DND-41 (cell line): ENCODE results near the gene PDIA2.

ENCODE experiments used
- ATAC-seq: fragments of 200-7000 bp; cut with Tn5 transposase; 3 replicates; pipeline ENCODE4 v1.9.1; 2021; ENCODE audit warnings: low read depth; ENCODE audit not compliant: insufficient read depth
- DNase-seq: peaks from one replicate; pipeline ENCODE4 v3.0.0-alpha.2; 2020
- H2AFZ ChIP-seq: 2 replicates; pipeline ENCODE4 v1.6.0; 2012; ENCODE audit warnings: low read depth, low read length
- H3K27ac ChIP-seq: 2 replicates; pipeline ENCODE4 v1.5.1; 2012; ENCODE audit warnings: low read length, inconsistent platforms
- H3K27me3 ChIP-seq: fragments of 200-600 bp; sonication (generic); 2 replicates; pipeline ENCODE4 v1.6.0; 2012; ENCODE audit warnings: low read length, mild to moderate bottlenecking, inconsistent platforms; ENCODE audit not compliant: insufficient read depth, poor library complexity
- H3K36me3 ChIP-seq: 2 replicates; pipeline ENCODE4 v1.5.1; 2012; ENCODE audit warnings: low read length, inconsistent platforms; ENCODE audit not compliant: insufficient read depth
- H3K4me1 ChIP-seq: 2 replicates; pipeline ENCODE4 v1.5.1; 2012; ENCODE audit warnings: mild to moderate bottlenecking, low read length; ENCODE audit not compliant: insufficient read depth
- H3K4me2 ChIP-seq: 2 replicates; pipeline ENCODE4 v1.6.0; 2012; ENCODE audit warnings: mild to moderate bottlenecking, moderate library complexity, low read length, inconsistent platforms; ENCODE audit not compliant: insufficient read depth
- H3K4me3 ChIP-seq, 2 experiments: fragments of 200-600 bp in 1 of 2; shearing (Covaris generic) in 1 of 2; 2 replicates each; pipeline ENCODE4 v1.5.1; 2012 to 2016; ENCODE audit warnings: inconsistent platforms in 2 of 2, low read length in 2 of 2, mild to moderate bottlenecking in 2 of 2, low read depth in 1 of 2, moderate library complexity in 1 of 2
- H3K79me2 ChIP-seq: 2 replicates; pipeline ENCODE4 v1.6.0; 2012; ENCODE audit warnings: low read length, inconsistent platforms; ENCODE audit not compliant: insufficient read depth
- H3K9ac ChIP-seq: 2 replicates; pipeline ENCODE4 v1.6.0; 2012; ENCODE audit warnings: low read depth, mild to moderate bottlenecking, inconsistent platforms, low read length, moderate library complexity
- H3K9me3 ChIP-seq: 2 replicates; pipeline ENCODE4 v1.5.1; 2012; ENCODE audit warnings: low read length, moderate library complexity, mild to moderate bottlenecking, inconsistent platforms; ENCODE audit not compliant: insufficient read depth, severe bottlenecking
- H4K20me1 ChIP-seq: 2 replicates; pipeline ENCODE4 v1.6.0; 2012; ENCODE audit warnings: low read length; ENCODE audit not compliant: insufficient read depth
- CTCF ChIP-seq: IDR thresholded peaks from 2 replicates; pipeline ENCODE4 v1.5.1; 2012; ENCODE audit warnings: borderline replicate concordance, low read length, moderate library complexity, mild to moderate bottlenecking; ENCODE audit not compliant: poor library complexity, severe bottlenecking; ENCODE audit errors: extremely low read depth
- EZH2 ChIP-seq: IDR thresholded peaks from 3 replicates; pipeline ENCODE4 v1.6.1; 2012; ENCODE audit warnings: borderline replicate concordance, low read depth, mild to moderate bottlenecking, moderate library complexity, low read length, inconsistent platforms; ENCODE audit not compliant: severe bottlenecking

PDIA2 gene

DNA sequence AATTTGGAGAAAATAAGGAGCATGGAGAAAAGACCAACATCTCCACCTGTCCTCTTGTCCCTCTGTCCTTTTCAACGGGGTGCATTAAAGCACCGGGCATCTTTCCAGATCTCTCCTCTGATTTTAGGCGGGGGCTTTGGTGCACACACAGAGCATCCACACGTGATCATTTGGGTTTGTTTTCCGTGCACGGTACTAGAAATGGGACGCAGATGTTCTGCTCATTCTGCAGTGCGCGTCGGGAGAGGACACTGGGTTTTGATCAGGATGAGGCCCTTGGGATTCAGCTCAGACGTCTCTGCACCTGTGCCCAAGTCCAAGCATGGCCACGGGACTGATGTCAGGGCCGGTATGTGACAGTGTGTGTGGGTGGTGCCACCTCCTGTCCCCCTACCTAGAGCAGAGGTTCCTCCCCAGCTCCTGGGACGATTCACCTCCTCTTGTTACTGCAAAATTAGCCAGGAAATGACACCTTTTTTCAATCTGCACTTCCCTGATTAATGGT, 31.9 kb downstream of the PDIA2 start:
- Histone ChIP-seq H3K9me3 (no peaks in the 10 kb centered on the region), H4K20me1 (peaks cover 65% of the 10 kb centered on the region), H3K27ac (no peak overlapping the region), H3K4me1 (no peaks in the 10 kb centered on the region), H3K4me3 (no peak overlapping the region), H3K27me3 (no peaks in the 10 kb centered on the region), H3K79me2 (peaks cover 59% of the 10 kb centered on the region), H3K9ac (no peak overlapping the region), H3K4me2 (no peak overlapping the region), H2AFZ (no peak overlapping the region), H3K36me3 (peaks cover 67% of the 10 kb centered on the region)
- no peak for DNase-seq
- ATAC-seq: no peak
- TF ChIP-seq CTCF: no peak

DNA sequence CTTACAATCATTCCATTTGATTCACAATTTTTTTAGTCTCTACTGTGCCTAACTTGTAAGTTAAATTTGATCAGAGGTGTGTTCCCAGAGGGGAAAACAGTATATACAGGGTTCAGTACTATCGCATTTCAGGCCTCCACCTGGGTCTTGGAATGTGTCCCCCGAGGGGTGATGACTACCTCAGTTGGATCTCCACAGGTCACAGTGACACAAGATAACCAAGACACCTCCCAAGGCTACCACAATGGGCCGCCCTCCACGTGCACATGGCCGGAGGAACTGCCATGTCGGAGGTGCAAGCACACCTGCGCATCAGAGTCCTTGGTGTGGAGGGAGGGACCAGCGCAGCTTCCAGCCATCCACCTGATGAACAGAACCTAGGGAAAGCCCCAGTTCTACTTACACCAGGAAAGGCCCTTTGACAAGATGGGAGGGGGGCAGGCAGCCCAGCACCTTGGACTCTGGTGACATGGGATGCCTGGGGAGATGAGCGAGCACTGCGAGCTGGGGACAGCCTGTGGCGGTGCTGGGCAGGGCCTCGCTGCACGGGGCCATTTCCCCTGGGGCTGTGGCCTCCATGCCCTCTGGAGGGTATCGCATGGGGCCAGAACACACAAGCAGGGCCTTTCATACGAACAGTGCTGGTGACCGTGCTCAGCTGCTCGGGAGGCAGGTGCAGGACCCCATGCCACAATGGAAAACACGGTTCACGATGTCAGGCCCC, 33.9 kb downstream of the PDIA2 start:
- Histone ChIP-seq H3K27me3 (no peaks in the 10 kb centered on the region), H3K4me1 (no peaks in the 10 kb centered on the region), H3K79me2 (peaks cover 72% of the 10 kb centered on the region), H3K9ac (no peak overlapping the region), H3K4me2 (no peak overlapping the region), H4K20me1 (peaks cover 77% of the 10 kb centered on the region), H3K9me3 (no peaks in the 10 kb centered on the region), H3K36me3 (peaks cover 59% of the 10 kb centered on the region), H3K27ac (no peak overlapping the region), H3K4me3 (no peak overlapping the region), H2AFZ (no peak overlapping the region)
- no peak for ATAC-seq
- no peak for DNase-seq
- TF ChIP-seq EZH2 (no peak), CTCF (no peak)

DNA sequence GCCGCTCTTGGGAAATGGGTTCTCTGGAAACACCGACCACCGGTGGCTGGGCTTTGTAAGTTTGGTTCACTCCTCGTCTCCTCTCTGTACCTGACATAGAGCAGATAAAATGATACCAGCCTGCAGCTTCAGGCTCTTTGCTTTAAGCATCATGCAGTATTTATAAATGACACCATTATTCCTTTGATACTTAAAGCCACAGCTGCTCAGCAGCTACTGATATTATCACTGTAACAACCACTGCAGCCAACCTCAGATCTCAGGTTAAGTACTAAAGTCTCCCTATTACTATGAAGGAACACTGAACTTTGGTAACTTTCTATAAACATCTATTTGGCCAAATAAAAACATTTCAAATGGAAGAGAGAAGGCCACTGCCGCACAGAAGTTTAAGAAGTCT, 34.6 kb downstream of the PDIA2 start:
- no peak overlapping the region for H3K4me2 ChIP-seq

More for the DNA sequence above, 34.6 kb downstream of the PDIA2 start:
- no peak overlapping the region for H3K9ac ChIP-seq
- ATAC-seq (no peak), DNase-seq (no peak)
- no peaks in the 10 kb centered on the region for H3K9me3 ChIP-seq
- no peaks in the 10 kb centered on the region for H3K4me1 ChIP-seq
- TF ChIP-seq CTCF (no peak), EZH2 (no peak)
- no peaks in the 10 kb centered on the region for H3K27me3 ChIP-seq
- no peak overlapping the region for H3K27ac ChIP-seq
- peaks cover 57% of the 10 kb centered on the region for H3K36me3 ChIP-seq
- H4K20me1 ChIP-seq: peaks cover 83% of the 10 kb centered on the region
- no peak overlapping the region for H3K4me3 ChIP-seq
- H2AFZ ChIP-seq: no peak overlapping the region
- H3K79me2 ChIP-seq: peaks cover 77% of the 10 kb centered on the region
